Measurements from ENCODE around the gene OR7D2. TPM values are rescaled to one million over a fixed set of nuclear protein-coding genes. Genes with fewer than 3 reads are reported as not detected.
A peak's percentile ranks its signal among the peaks of the same experiment; 100 is the strongest.

The OR7D2 gene
- total RNA-seq (not detected), polyA plus RNA-seq (under 1 TPM in 2 of 3 donors, not detected in 1; 0.02 to 0.03 TPM)
- long read RNA-seq, donor 1 = 0 reads
- long read RNA-seq, donor 2, partial matches to known transcripts = 0 of 1 reads
- long read RNA-seq, donor 2, other reads (novel, unspliced or antisense) = 0 of 1 reads

GRCh38 chr19:9178901-9179300 is at the start of gene OR7D2:
Gene OR7D2 (plus strand): TSS chr19:9178979. CDS start chr19:9185782, 6,803 bp downstream.
- H3K36me3 ChIP-seq = no peaks in the 10 kb centered on the region
- TF ChIP-seq POLR2A (IDR thresholded peaks at IDR 0.05) (no peak), CTCF (IDR thresholded peaks at IDR 0.05 in 8 of 11, conservative IDR thresholded peaks at IDR 0.05 in 3 of 11) (no peak), POLR2AphosphoS5 (IDR thresholded peaks at IDR 0.05) (no peak)
- H3K4me3 ChIP-seq = no peak within 1 kb of the TSS
- DNase-seq = no peak
- 64 to 80% (median 67%) methylated on average over 4 of the region's 4 CpGs for WGBS, 5 donors
- no peaks in the 10 kb centered on the region for H3K9me3 ChIP-seq
- H3K4me1 ChIP-seq = no peaks in the 10 kb centered on the region
- H3K27me3 ChIP-seq (replicated peaks in 1 of 7) = no peaks in the 10 kb centered on the region
- H3K27ac ChIP-seq = no peak within 1 kb of the TSS
- intact Hi-C loops (cut with DNase I; ENCODE audit: low total_unique reads) = no loop called here

GRCh38 chr19:9130965-9131364 is 47.8 kb upstream of the OR7D2 start:
- intact Hi-C loops (cut with DNase I; ENCODE audit: low total_unique reads) = no loop called here
- no peak for TF ChIP-seq CTCF (IDR thresholded peaks at IDR 0.05 in 8 of 11, conservative IDR thresholded peaks at IDR 0.05 in 3 of 11)
- no peak for TF ChIP-seq POLR2AphosphoS5 (IDR thresholded peaks at IDR 0.05)
- TF ChIP-seq POLR2A (IDR thresholded peaks at IDR 0.05) = no peak
- DNase-seq = no peak

GRCh38 chr19:9132422-9132821 is 46.4 kb upstream of the OR7D2 start:
- intact Hi-C loops (cut with DNase I; ENCODE audit: low total_unique reads) = no loop called here
- Histone ChIP-seq H3K36me3 (no peaks in the 10 kb centered on the region), H3K27ac (no peak overlapping the region), H3K9me3 (no peaks in the 10 kb centered on the region), H3K4me1 (peaks cover 0 to 28% (median 6%) of the 10 kb centered on the region in 6 donors), H3K4me3 (no peak overlapping the region), H3K27me3 (replicated peaks in 1 of 7) (peaks cover 0 to 17% (median 0%) of the 10 kb centered on the region in 7 donors)
- no peak for DNase-seq
- TF ChIP-seq POLR2AphosphoS5 (IDR thresholded peaks at IDR 0.05) (no peak), CTCF (IDR thresholded peaks at IDR 0.05 in 8 of 11, conservative IDR thresholded peaks at IDR 0.05 in 3 of 11) (no peak), POLR2A (IDR thresholded peaks at IDR 0.05) (no peak)
- 55 to 71% (median 68%) methylated on average over 5 of the region's 5 CpGs for WGBS, 5 donors

More at GRCh38 chr19:9130965-9131364, 47.8 kb upstream of the OR7D2 start:
- peaks cover 0 to 16% (median 0%) of the 10 kb centered on the region in 6 donors for H3K4me1 ChIP-seq
- 15 to 26% (median 20%) methylated on average over 1 of the region's 1 CpG for WGBS, 5 donors
- peaks cover 0 to 27% (median 0%) of the 10 kb centered on the region in 7 donors for H3K27me3 ChIP-seq (replicated peaks in 1 of 7)
- no peak overlapping the region for H3K4me3 ChIP-seq
- H3K36me3 ChIP-seq = no peaks in the 10 kb centered on the region
- no peaks in the 10 kb centered on the region for H3K9me3 ChIP-seq
- peak overlapping the region in 3 of 8 donors; percentile 14 to 51 (median 23) for H3K27ac ChIP-seq

- intact Hi-C loops (cut with DNase I; ENCODE audit: low total_unique reads) = loop anchor here (5.0 to 10.0 kb wide), 2 partner anchors 65 to 658 kb away; no protein-coding TSS in a partner anchor
- 29 to 35% (median 31%) methylated on average over 8 of the region's 8 CpGs for WGBS, 5 donors
- peaks cover 17 to 52% (median 34%) of the 10 kb centered on the region in 6 donors for H3K4me1 ChIP-seq
- TF ChIP-seq POLR2AphosphoS5 (IDR thresholded peaks at IDR 0.05) = no peak
- TF ChIP-seq POLR2A (IDR thresholded peaks at IDR 0.05) = no peak
- no peak for TF ChIP-seq CTCF (IDR thresholded peaks at IDR 0.05 in 8 of 11, conservative IDR thresholded peaks at IDR 0.05 in 3 of 11)
- peak overlapping the region; percentile 90 to 96 (median 93) for H3K4me3 ChIP-seq
- H3K27me3 ChIP-seq (replicated peaks in 1 of 7) = no peaks in the 10 kb centered on the region
- peaks cover 4 to 20% (median 12%) of the 10 kb centered on the region in 8 donors for H3K9me3 ChIP-seq
- DNase-seq = no peak
- H3K36me3 ChIP-seq = peaks cover 0 to 18% (median 4%) of the 10 kb centered on the region in 6 donors
- H3K27ac ChIP-seq = peak overlapping the region; percentile 81 to 93 (median 90)
These were observed 39.1 kb upstream of the OR7D2 start for GRCh38 chr19:9139609-9140158.
